GM21447 (cell line): ENCODE data around the gene BFSP2.

Source experiments
- ATAC-seq: cut with Tn5 transposase; IDR thresholded peaks from one replicate; pipeline ENCODE4 v1.9.1; 2021; ENCODE audit not compliant: unreplicated experiment

Gene BFSP2, protein sequence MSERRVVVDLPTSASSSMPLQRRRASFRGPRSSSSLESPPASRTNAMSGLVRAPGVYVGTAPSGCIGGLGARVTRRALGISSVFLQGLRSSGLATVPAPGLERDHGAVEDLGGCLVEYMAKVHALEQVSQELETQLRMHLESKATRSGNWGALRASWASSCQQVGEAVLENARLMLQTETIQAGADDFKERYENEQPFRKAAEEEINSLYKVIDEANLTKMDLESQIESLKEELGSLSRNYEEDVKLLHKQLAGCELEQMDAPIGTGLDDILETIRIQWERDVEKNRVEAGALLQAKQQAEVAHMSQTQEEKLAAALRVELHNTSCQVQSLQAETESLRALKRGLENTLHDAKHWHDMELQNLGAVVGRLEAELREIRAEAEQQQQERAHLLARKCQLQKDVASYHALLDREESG

DNA sequence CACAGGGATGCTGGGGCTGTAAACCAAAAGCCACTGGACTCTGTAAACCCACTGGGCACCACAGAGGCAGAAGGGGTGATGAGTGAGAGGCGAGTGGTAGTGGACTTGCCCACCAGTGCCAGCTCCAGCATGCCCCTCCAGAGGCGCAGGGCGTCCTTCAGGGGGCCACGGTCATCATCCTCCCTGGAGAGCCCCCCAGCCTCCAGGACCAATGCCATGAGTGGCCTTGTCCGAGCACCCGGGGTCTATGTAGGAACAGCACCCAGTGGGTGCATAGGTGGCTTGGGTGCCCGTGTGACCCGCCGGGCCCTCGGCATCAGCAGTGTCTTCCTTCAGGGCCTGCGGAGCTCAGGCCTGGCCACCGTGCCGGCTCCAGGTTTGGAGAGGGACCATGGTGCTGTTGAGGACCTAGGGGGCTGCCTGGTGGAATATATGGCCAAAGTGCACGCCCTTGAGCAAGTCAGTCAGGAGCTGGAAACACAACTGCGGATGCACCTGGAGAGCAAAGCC lies at the start of gene BFSP2:
Gene BFSP2, plus strand, starts transcription at position 51 of the 510 bp plus-strand sequence. Its CDS starts 28 bp downstream, at position 79.
- ATAC-seq = no peak

DNA sequence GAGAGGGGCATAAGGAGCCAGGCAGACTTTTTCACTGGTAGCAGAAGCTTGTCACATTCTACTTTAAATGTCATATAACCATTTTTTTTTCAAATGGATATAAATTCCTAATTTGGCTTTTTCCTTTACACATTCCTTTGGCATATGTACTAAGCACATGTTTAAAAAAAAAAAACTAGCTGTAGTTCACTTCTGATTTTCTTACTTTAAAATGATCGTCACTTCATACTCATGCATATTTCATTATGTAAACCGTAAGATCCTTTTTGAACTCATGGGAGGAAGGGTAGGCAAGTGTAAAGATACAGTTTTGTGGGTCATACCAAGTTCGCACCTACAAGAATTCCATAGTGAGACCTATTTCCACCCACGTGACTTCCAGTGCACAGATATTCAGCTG lies 45.1 kb upstream of the BFSP2 start:
- ATAC-seq = no peak

DNA sequence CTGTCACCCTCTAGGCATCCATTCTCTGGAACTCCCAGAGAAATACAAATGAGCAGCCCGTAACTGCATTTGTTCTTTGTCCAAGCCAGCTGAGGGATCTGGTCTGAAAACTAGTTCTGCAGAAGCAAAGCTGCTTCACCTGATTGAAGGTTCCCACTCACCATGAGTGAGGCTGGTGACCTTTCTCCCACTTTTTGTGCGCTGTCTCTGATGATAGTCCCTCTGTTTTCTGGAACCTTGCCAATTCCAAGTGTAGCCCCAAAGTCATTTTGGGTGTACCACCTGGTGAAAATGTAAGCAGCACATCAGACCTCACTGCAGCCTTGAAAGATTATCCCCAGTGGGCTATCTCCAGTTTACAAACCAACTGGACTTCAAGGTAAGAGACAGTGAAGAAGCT lies 39.4 kb upstream of the BFSP2 start:
- no peak for ATAC-seq

DNA sequence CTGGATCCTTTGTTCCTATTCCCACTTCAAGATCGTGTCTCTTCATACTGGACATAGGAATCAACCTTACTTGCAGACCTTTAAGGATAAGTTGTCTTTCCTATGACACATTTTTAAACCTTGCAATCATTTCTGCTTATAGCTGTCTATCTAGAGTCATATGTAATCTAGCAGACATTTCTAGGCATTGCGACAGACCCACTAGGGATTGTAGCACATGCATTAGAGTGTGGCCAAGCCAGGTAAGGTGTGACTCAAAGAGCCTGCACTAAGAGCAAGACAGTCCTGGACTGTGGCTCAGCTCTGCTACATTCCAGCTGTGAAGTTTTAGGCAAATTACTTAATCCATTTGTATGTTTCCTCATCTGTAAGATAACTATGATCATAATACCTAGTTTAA lies 38.8 kb upstream of the BFSP2 start:
- ATAC-seq = no peak

DNA sequence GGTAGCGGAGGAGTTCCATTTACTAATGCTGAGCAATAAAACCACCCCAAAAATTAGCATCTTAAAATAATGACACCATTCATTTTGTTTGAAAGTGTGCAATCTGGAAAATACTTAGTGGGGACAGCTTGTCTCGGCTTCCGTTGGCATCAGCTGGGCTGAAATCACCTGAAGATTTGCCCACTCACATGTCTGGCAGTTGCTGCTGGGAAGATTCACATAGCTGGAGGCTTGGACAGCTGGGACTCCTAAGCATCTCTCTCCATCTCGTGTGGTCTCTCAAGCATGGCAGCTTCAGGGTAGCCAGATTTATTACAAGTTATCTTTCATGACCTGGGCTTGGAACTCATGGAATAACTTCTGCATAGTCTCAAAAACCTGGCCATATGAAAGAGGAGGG lies 38.4 kb upstream of the BFSP2 start:
- ATAC-seq = no peak

DNA sequence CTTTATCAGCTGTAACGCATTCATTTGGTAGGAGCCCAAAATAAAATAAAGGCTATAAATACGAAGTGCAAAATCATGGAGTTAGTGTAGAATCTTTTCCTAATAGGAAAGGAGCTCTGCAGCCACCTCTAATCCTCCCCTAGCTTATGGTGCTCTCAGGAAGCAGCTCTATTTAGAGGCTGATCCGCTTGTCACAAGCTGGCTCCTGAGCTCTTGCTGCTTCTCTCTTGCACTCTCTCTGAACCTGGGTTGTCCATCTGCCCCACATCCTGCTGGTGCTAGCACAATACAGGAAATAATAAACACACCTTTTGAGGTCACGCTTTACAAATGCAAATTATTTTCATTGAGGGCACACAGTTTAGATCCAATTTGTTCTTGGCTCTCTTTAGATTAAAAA lies 37.3 kb upstream of the BFSP2 start:
- no peak for ATAC-seq

DNA sequence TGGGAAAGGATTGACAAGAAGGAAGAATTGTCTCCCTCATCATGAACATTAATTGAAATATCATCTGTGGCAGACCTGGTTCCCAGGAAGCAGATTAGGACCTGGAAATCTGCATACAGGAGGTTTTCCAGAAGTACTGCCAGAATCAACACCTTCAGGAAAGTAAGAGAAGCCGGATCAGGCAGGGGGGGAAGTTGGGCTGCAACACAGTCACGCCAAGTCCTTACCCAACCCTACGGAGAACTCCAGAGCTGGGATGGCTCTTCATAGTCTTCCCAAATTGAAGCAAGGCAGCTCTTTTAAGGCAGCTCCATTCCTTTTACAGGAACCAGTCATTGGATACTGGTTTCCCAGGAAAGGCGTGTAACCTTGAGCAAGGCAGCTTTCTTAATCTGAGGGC lies 35.2 kb upstream of the BFSP2 start:
- ATAC-seq = no peak

DNA sequence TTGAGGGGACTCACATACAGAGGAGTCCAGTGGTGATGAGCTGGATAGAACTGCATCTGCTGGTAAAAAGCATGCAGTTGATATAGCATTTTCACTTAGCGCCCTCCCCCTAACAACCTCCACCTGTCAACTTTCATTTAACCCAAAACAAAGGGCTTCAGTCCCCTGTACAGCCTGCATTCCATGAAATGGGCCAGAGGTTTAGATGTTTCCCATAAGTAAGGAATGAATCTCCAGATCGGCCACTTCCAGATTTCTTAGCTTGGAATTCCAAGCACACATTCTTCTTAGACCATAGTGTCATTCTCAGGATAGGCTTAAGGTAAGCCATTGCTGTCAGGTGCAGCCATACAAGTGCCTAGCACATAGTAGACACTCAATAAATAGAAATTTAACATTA lies 32.9 kb upstream of the BFSP2 start:
- no peak for ATAC-seq

DNA sequence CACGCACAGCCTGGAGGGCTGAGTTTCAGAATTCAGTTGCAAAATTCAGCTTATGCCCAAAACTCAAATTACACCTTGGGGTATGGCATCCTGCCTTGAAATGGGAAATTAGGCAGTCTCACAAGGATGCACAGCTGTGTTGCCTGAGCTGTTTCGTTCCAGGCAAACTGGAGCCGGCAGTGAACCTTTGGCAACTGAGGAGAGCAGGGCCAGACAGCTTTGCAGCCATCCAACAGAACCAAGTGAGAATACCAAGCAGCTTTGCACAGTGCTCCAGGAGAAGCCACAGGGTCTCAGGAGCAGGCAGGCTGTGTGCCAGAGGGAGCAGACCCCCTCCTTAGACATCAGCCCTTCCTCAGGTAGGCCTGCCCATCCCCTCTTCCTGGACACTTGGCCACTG lies 32.5 kb upstream of the BFSP2 start:
- no peak for ATAC-seq

DNA sequence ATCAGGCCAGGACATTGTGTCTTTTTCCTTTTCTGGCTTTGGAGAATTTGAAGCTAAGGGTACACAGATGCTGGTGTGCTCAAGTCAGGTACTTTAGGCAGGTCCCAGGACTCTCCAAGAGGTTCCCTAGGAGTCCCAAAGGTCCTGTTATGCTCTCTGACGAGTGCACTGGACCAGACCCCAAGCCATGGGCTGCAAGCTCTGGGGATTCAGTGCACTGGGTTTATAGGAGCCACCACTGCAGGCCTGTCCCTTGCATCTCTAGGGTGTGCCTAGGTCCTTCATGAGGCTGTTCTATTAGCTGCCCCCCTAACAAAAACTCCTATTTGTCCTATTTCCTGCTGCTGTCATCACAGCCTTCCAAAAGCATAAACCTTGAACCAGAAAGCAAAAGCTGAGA lies 31.9 kb upstream of the BFSP2 start:
- ATAC-seq = no peak

DNA sequence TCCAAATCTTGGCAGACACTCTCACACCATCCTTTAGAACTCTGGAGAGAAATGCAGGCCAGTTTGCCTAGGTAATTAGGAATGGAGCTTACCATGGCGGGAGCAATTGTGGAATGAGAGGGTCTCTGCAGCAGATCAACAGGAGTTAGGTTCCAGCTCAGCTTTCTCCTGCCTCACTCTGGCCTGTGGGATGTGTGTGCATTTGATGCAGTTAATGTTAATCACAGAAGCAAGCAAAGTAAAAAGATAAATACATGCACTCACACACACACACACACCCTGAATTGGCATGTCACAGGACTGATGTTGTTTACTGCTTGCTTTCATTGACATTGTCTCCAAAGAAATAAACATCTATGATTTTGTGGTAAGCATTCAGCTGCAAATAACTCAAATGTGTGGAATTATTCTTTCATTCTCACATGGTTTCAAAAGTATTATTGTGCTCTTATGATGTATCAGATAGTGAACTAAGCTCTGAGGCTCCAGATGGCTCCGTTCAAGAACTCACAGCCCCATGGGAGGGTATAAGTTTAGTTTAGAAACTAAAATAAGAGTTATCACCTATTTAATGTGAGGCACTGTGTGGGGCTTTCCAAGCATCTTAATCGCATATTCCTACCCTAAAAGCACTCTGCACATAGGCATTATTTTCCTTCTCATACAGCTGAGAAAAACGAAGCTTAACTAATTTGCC lies 31.3 kb upstream of the BFSP2 start:
- ATAC-seq = no peak

DNA sequence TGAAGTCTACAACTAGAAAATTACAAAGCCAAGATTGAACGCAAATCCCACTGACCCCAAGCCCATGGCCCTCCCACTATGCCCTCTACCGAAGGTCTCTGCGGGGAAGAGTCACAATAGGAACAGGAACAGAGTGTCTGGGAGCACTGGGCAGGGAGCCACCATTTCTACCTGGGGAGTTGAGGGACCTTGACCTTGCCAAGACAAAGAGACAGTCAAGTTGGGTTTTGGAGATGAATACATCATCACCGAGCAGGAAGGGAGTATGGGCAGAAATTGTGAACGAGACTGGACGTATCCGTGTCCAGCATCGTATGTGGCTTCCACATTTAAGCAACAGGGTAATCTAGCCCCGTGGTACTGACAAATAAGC lies 30.8 kb upstream of the BFSP2 start:
- no peak for ATAC-seq

DNA sequence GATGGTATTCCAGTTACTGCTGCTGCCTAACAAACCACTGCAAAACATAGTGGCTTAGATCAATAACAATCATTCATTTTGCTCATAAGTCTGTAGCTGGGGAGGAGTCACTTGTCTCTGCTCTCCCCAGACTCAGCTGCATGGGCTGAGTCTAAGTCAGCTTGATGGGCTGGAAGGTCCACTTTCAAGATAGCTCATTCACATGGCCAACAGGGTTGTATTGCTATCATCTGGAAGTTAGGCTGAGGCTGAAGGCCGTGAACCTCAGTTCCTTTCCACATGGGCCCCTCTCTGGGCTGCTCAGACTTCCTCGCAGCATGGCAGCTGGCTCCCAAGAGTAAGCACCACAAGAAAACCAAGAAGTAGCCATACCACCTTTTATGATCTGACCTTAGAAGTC lies 28.7 kb upstream of the BFSP2 start:
- no peak for ATAC-seq

DNA sequence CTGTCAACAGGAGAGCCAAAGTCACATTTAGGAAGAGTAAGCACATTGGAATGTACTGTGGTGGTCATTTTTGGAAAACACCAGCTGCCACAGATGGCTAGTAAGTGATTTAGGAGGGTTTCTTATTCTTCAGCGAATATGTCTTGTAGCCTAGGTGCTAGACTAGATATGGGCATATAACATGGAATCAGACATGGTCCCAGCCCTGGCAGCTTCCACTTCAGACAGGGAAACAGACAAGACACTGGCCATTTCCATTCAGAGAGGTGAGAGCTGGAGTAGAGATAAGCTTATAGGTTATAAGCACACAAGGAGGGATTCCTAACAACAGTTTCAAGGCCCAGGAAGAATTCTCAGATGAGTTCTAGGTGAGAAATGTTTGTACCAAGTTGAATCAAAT lies 28.2 kb upstream of the BFSP2 start:
- ATAC-seq = no peak

DNA sequence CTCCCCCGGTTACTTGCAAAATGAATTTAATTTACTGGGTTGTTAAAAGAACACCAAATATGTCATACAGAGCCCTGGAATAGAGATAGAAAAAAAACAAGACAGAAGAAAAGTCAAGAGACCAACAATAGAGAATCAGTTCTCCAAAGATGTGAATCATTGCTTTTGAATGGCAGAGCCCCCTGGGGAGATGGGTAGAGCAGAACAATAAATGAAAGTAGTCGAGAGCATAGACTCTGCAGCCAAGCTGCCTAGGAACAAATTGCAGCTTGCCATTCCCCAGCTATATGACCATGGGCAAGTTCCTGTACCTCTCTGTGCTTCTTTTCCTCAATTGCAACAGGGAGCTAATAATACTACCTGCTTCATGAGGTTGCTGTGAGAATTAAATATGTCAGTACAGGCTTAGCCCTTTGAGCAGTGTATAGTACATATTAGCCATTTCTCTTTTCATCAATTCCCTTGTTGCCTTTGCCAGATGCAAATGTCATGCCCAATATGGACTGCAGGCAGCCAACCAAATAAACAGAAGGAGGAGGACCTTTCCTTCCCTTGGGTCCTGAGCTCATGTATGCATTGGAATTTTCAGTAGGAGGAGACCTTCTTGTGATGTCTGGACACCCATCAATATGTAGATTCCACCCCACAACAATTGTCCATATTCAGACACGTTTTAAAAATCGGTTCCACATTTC lies 25.0 kb upstream of the BFSP2 start:
- ATAC-seq = no peak

DNA sequence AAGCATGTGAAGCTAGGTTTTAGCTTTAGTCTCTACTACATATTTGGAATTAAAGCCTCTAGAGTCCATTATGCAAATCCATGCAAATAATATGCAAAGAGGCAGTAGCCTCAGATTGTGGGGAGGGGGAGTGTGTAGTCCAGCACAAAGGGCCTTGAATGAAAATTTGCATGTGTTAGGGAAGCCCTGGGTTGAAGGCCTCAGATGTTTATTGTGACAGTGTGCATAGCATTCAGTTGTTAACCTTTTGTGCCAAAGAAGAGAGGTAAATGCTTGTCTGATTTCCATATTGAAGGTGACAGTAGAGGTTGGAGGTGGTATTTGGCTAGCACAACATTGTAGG lies 24.5 kb upstream of the BFSP2 start:
- no peak for ATAC-seq

DNA sequence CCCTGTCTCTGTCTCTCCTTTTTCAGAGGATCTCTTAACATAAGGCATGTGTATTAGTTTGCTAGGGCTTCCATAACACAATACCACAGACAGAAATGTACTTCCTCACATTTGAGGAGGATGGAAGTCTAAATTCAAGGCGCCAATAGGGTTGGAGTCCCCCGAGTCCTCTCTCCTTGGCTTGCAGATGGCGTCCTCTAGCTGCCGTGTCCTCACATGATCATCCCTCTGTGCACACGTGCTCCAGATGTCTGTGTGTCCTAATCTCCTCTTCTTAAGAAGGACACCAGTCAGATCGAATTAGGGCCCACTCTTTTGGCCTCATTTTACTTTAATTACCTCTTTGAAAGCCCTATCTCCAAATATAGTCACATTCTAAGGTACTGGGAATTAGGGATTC lies 23.0 kb upstream of the BFSP2 start:
- no peak for ATAC-seq

DNA sequence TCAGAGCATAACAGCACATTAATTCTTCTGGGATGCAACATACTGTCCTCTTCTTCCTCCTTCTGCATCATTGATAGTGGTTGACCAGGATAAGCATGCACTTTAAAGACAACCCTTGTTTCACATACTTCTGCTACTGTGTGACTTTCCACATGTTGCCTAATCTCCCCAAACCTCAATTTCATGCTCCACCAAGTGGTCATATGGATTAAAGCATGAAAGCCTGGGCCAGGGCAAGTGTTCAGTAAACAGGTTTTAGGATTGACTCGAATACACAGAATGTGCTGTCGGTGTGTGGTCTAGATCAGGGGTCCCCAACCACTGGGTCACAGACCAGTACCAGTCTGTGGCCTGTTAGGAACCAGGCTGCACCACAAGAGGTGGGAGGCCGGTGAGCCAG lies 22.5 kb upstream of the BFSP2 start:
- no peak for ATAC-seq

DNA sequence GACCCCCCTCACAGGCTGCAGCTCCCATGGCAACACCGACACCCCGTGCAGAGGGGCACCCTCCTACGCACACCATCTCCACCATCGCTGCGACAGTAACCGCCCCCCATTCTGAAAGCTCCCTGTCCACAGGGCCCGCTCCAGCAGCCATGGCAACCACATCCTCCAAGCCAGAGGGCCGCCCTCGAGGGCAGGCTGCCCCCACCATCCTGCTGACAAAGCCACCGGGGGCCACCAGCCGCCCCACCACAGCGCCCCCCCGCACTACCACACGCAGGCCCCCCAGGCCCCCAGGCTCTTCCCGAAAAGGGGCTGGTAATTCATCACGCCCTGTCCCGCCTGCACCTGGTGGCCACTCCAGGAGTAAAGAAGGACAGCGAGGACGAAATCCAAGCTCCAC lies 19.9 kb upstream of the BFSP2 start:
- no peak for ATAC-seq

DNA sequence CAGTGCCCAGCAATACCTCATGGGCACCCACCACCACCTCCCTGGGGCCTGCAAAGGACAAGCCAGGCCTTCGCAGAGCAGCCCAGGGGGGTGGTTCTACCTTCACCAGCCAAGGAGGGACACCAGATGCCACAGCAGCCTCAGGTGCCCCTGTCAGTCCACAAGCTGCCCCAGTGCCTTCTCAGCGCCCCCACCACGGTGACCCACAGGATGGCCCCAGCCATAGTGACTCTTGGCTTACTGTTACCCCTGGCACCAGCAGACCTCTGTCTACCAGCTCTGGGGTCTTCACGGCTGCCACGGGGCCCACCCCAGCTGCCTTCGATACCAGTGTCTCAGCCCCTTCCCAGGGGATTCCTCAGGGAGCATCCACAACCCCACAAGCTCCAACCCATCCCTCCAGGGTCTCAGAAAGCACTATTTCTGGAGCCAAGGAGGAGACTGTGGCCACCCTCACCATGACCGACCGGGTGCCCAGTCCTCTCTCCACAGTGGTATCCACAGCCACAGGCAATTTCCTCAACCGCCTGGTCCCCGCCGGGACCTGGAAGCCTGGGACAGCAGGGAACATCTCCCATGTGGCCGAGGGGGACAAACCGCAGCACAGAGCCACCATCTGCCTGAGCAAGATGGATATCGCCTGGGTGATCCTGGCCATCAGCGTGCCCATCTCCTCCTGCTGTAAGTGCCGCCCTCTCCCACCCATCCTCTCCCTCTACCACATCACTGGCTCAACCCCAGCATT lies 19.2 kb upstream of the BFSP2 start:
- ATAC-seq = no peak

DNA sequence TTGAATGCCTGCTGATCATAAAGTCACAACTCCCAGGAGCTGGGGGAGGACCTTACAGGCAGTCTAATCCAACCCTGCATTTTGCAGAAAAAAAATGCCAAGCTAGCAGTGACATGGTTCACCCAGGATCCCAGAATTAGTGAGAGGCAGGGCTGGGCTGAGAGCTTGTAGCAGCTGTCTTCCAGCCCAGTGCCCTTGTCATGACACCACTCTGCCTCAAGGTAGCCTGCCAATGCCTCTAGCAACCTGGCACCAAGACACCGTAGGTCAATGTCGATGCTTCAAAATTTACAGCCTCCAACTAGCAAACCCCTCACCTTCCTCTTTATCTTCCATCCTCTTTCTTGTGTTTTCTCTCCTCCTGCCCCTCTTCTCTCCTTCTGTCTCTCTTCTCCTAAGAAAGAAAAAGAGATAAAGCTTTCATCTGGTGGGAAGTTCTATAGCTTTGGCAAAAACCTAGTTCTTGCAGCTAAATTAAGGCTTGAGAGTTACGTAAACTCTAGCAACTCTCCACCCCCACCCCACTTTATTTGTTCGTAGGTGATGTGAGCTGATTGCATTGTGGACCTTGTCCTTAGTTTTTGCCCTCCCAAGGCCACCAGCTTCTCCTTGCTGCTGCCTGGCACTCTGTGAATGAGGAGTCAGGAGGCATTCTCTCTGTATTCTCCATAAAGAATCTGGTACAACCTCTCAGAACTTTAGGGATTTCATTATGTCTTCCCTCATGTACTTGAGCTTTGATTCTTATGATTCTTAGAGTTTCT lies 18.3 kb upstream of the BFSP2 start:
- ATAC-seq = no peak
